Keratinocyte (primary cell): ENCODE results near the gene HLA-DRB1. TPM values are rescaled to one million over a fixed set of nuclear protein-coding genes. Genes with fewer than 3 reads are reported as not detected.
A peak's percentile ranks its signal among the peaks of the same experiment; 100 is the strongest.

ENCODE experiments used
- DNase-seq: peaks from one replicate; pipeline ENCODE4 v3.0.0-alpha.2; 2011; ENCODE audit warnings: low read depth, missing footprints, low spot score
- FAIRE-seq: peaks from 2 replicates; lab custom pipeline; 2011; peaks lifted over from hg19 to GRCh38; lab: Jason Lieb, UNC
- H2AFZ ChIP-seq: 2 replicates; pipeline ENCODE4 v1.6.0; 2012; ENCODE audit warnings: low read length, control low read depth, inconsistent platforms; ENCODE audit not compliant: control insufficient read depth
- H3K27ac ChIP-seq: 2 replicates; pipeline ENCODE4 v1.5.1; 2011; ENCODE audit warnings: low read length; ENCODE audit not compliant: control insufficient read depth, insufficient read depth
- H3K27me3 ChIP-seq: 3 replicates; pipeline ENCODE4 v1.6.0; 2011; ENCODE audit warnings: low read length; ENCODE audit not compliant: control insufficient read depth, insufficient read depth; ENCODE audit errors: extremely low read depth
- H3K36me3 ChIP-seq, 2 experiments: 2 replicates in 1 of 2; 3 replicates in 1 of 2; pipeline ENCODE4 v1.5.1; 2011; ENCODE audit warnings: low read length in 2 of 2, mild to moderate bottlenecking in 1 of 2; ENCODE audit not compliant: control insufficient read depth in 2 of 2, insufficient read depth in 2 of 2; ENCODE audit errors: extremely low read depth in 1 of 2
- H3K4me1 ChIP-seq: 3 replicates; pipeline ENCODE4 v1.5.1; 2011; ENCODE audit warnings: low read length; ENCODE audit not compliant: control insufficient read depth, insufficient read depth; ENCODE audit errors: extremely low read depth
- H3K4me2 ChIP-seq: 3 replicates; pipeline ENCODE4 v1.6.0; 2011; ENCODE audit warnings: low read depth, low read length; ENCODE audit not compliant: control insufficient read depth, insufficient read depth; ENCODE audit errors: extremely low read depth
- H3K4me3 ChIP-seq, 3 experiments: fragments of 200-600 bp in 1 of 3; sonication (generic) in 1 of 3; 2 replicates in 2 of 3; 3 replicates in 1 of 3; pipeline ENCODE4 v1.5.1; 2011 to 2016; ENCODE audit warnings: low read length in 3 of 3, mild to moderate bottlenecking in 3 of 3, control low read depth in 2 of 3, inconsistent platforms in 1 of 3, low read depth in 1 of 3, mixed read lengths in 1 of 3, mixed run types in 1 of 3, moderate library complexity in 1 of 3; ENCODE audit not compliant: control insufficient read depth in 2 of 3, insufficient read depth in 2 of 3; ENCODE audit errors: extremely low read depth in 1 of 3
- H3K79me2 ChIP-seq: 2 replicates; pipeline ENCODE4 v1.6.0; 2012; ENCODE audit warnings: low read length; ENCODE audit not compliant: control insufficient read depth, insufficient read depth
- H3K9ac ChIP-seq: 3 replicates; pipeline ENCODE4 v1.6.0; 2011; ENCODE audit warnings: low read length; ENCODE audit not compliant: control insufficient read depth, insufficient read depth; ENCODE audit errors: extremely low read depth
- H3K9me1 ChIP-seq: 3 replicates; pipeline ENCODE4 v1.6.0; 2011; ENCODE audit warnings: low read length; ENCODE audit not compliant: control insufficient read depth, insufficient read depth; ENCODE audit errors: extremely low read depth
- H3K9me3 ChIP-seq: 2 replicates; pipeline ENCODE4 v1.5.1; 2012; ENCODE audit warnings: low read depth, low read length; ENCODE audit not compliant: control insufficient read depth
- H4K20me1 ChIP-seq: 3 replicates; pipeline ENCODE4 v1.6.0; 2011; ENCODE audit warnings: low read length; ENCODE audit not compliant: control insufficient read depth, insufficient read depth; ENCODE audit errors: extremely low read depth
- EZH2 ChIP-seq: IDR thresholded peaks from one replicate; pipeline ENCODE4 v1.6.1; 2012; ENCODE audit warnings: inconsistent platforms, mild to moderate bottlenecking, low read length, moderate library complexity
- dilution Hi-C: fragments of 300-500 bp; cut with MboI; formaldehyde crosslinking; loops from one replicate; pipeline ENCODE4 v1.7.0; 2020; ENCODE audit warnings: low sequenced_read_pairs; ENCODE audit not compliant: extremely low pct_ligation_motif_present
- polyA plus RNA-seq, 5 experiments: library from polyadenylated mRNA; depleted of rRNA in 3 of 5; stranded (reverse) in 3 of 5; stranded (forward) in 1 of 5; unstranded in 1 of 5; fragments of >200 nt; gene quantifications; 1 replicate in 1 of 5; 2 replicates in 3 of 5; 3 replicates in 1 of 5; pipeline versions ENCODE4 v1.2.1 to v1.2.3, GENCODE V29; 2011 to 2012; ENCODE audit warnings: missing spikeins in 2 of 5, low read depth in 1 of 5, low replicate concordance in 1 of 5
- TF ChIP-seq, protein P1 (sequence below), 3 experiments: IDR thresholded peaks in 1 of 3; conservative IDR thresholded peaks in 1 of 3; optimal IDR thresholded peaks in 1 of 3; 2 replicates in 2 of 3; 3 replicates in 1 of 3; pipeline versions ENCODE3 to v1.5.1; 2011; ENCODE audit warnings: low read length in 3 of 3, mild to moderate bottlenecking in 3 of 3, moderate library complexity in 2 of 3, control low read depth in 1 of 3, inconsistent platforms in 1 of 3; ENCODE audit not compliant: insufficient read depth in 2 of 3; ENCODE audit errors: extremely low read depth in 1 of 3

HLA-DRB1 gene
- polyA plus RNA-seq, 1 donor (not counting 4 experiments of a cell fraction or from before 2014, with no cell fraction given): 0.12 TPM

DNA sequence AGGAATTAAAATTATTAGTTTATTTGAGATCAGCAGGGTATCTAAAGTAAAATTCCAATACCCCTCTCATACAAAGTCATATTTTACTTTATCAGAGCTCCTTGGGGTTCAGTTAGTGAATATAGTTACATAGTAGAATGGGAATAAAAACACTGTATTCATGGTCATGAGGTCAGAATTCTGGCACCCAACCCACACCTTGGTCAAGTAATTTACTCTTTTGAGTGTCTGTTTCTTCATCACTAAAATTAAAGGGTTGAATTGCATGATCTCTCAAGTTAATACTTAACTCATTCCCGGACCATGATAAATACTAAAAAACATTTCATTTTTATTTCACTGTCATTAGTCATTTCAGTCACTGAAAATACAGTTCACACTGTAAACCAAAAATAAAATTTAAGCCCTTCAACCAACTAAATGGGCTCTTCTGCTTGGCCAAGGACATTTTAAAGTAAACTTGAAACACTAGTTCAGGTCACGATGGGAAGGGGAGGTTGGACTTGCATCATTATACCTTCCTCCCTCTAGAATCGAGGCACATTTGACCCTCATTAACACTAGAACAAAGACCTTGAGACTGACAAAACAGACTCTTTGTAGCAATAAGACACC, 21.1 kb upstream of the HLA-DRB1 start:
- Histone ChIP-seq H3K9me3 (no peaks in the 10 kb centered on the region), H3K27ac (no peak overlapping the region), H3K9ac (no peak overlapping the region), H3K79me2 (no peaks in the 10 kb centered on the region), H3K27me3 (no peaks in the 10 kb centered on the region), H3K9me1 (no peaks in the 10 kb centered on the region), H3K36me3 (no peaks in the 10 kb centered on the region), H3K4me2 (no peak overlapping the region), H2AFZ (no peak overlapping the region), H3K4me1 (no peaks in the 10 kb centered on the region), H4K20me1 (no peaks in the 10 kb centered on the region), H3K4me3 (no peak overlapping the region)
- TF ChIP-seq EZH2: no peak
- TF ChIP-seq, protein P1, sequence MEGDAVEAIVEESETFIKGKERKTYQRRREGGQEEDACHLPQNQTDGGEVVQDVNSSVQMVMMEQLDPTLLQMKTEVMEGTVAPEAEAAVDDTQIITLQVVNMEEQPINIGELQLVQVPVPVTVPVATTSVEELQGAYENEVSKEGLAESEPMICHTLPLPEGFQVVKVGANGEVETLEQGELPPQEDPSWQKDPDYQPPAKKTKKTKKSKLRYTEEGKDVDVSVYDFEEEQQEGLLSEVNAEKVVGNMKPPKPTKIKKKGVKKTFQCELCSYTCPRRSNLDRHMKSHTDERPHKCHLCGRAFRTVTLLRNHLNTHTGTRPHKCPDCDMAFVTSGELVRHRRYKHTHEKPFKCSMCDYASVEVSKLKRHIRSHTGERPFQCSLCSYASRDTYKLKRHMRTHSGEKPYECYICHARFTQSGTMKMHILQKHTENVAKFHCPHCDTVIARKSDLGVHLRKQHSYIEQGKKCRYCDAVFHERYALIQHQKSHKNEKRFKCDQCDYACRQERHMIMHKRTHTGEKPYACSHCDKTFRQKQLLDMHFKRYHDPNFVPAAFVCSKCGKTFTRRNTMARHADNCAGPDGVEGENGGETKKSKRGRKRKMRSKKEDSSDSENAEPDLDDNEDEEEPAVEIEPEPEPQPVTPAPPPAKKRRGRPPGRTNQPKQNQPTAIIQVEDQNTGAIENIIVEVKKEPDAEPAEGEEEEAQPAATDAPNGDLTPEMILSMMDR (optimal IDR thresholded peaks at IDR 0.05 in 1 of 3, IDR thresholded peaks at IDR 0.05 in 1 of 3, conservative IDR thresholded peaks at IDR 0.05 in 1 of 3; ENCODE audit: extremely low read depth in 1 of 3, insufficient read depth in 2 of 3, low read length in 3 of 3): no peak
- no peak for DNase-seq
- dilution Hi-C loops: no loop called here
- FAIRE-seq: no peak

DNA sequence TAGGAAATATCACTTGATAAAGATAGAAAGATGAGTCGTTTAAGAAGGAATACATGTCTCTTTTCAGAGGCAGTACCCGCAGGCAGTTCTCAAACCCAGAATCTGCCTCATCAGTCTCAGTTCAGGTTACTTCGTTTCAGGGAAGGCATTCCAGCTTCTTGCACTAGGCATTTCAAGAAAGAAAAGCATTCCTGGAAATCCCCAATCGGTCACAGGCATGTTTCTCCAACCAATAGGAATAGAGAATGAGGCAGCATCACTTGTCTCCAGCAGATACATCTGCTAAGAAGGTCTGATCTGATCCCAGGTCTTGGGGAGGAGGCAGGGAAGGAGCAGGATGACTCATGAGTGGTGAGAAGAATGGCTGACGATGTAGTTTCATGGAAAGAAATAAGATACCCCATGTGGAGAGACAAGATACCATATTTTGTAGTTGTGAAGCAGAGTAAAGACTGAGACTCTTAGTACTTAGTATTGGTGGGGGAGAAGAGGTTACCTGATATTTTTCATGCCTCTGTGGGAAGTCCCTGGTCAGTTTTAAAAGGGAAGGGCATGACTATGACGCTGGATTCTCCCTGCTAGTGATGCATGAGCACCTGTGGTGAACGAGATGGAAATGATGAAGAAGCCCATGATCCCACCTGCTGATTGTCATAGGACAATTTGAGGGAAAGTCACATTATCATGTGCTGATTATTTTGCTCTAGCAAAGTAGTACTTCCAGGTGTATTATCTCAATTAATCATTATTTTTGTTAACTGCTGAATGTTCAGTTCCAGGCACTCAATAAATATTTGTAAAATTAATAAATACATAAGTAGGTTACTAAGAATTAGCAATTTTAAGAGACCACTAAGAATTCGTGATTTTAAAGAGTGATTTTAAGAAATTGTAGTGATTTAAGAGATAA, 20.3 kb upstream of the HLA-DRB1 start:
- Histone ChIP-seq H3K4me1 (no peaks in the 10 kb centered on the region), H4K20me1 (no peaks in the 10 kb centered on the region), H3K9me3 (no peaks in the 10 kb centered on the region), H3K4me3 (peak overlapping the region in 1 of 3 experiments; percentile 59), H3K9me1 (no peaks in the 10 kb centered on the region), H3K79me2 (no peaks in the 10 kb centered on the region), H3K27me3 (no peaks in the 10 kb centered on the region), H2AFZ (peak overlapping the region; percentile 74), H3K27ac (peak overlapping the region; percentile 44), H3K4me2 (peak overlapping the region; percentile 77), H3K9ac (peak overlapping the region; percentile 9), H3K36me3 (no peaks in the 10 kb centered on the region)
- TF ChIP-seq, protein P1 (optimal IDR thresholded peaks at IDR 0.05 in 1 of 3, IDR thresholded peaks at IDR 0.05 in 1 of 3, conservative IDR thresholded peaks at IDR 0.05 in 1 of 3; ENCODE audit: extremely low read depth in 1 of 3, insufficient read depth in 2 of 3, low read length in 3 of 3): no peak
- no peak for TF ChIP-seq EZH2
- FAIRE-seq (peak; percentile 94), DNase-seq (peak; percentile 94)
- dilution Hi-C loops: no loop called here
